ENCODE results near the gene AQP12B. TPM values are rescaled to one million over a fixed set of nuclear protein-coding genes. Genes with fewer than 3 reads are reported as not detected.

AQP12B gene
- total RNA-seq, 3 donors from 2014 or later (not counting 1 experiment from before 2014, with no cell fraction given), result not detected

DNA sequence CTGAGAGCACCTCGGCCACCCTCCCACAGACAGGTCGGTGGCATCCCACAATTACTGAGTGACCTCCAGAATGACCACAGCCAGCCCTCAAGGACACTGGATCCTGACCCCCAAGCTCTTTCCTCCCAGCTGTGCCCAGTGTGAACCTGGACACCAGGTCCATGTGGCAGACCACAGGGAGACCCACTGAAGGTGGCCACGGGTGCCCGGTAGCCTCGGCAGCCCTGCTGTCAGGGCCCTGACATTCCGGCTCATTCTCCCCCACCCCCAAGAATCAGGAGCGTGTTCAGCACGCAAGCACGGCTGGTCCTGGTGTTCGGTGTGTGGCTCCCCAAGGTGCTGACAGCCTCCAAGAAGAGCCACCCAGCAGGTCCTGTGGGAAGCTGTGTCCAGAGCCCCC, 41.7 kb upstream of the AQP12B start:
- WGBS (ENCODE audit: insufficient coverage), result 95% methylated on average over 10 of the region's 10 CpGs
- no peaks in the 10 kb centered on the region for H3K4me1 ChIP-seq (ENCODE audit: control insufficient read depth, insufficient read depth, low read length)
- ATAC-seq (no peak), DNase-seq (no peak)
- Mint-ChIP-seq H3K4me1 (no peaks in the 10 kb centered on the region), H3K36me3 (no peaks in the 10 kb centered on the region), H3K4me3 (no peak overlapping the region), H3K27me3 (ENCODE audit: low read depth in 2 of 2) (no peaks in the 10 kb centered on the region), H3K9me3 (no peaks in the 10 kb centered on the region), H3K27ac (no peak overlapping the region)
- H3K9me3 ChIP-seq (ENCODE audit: control insufficient read depth, insufficient read depth, low read length), result no peaks in the 10 kb centered on the region
- no peak overlapping the region for H3K27ac ChIP-seq (ENCODE audit: low read length)
- H3K4me3 ChIP-seq (ENCODE audit: low read length), result no peak overlapping the region
- H3K27me3 ChIP-seq (ENCODE audit: control insufficient read depth, insufficient read depth, low read length), result no peaks in the 10 kb centered on the region
- no peaks in the 10 kb centered on the region for H3K36me3 ChIP-seq (ENCODE audit: control insufficient read depth, insufficient read depth, low read length)
- TF ChIP-seq, protein P1, sequence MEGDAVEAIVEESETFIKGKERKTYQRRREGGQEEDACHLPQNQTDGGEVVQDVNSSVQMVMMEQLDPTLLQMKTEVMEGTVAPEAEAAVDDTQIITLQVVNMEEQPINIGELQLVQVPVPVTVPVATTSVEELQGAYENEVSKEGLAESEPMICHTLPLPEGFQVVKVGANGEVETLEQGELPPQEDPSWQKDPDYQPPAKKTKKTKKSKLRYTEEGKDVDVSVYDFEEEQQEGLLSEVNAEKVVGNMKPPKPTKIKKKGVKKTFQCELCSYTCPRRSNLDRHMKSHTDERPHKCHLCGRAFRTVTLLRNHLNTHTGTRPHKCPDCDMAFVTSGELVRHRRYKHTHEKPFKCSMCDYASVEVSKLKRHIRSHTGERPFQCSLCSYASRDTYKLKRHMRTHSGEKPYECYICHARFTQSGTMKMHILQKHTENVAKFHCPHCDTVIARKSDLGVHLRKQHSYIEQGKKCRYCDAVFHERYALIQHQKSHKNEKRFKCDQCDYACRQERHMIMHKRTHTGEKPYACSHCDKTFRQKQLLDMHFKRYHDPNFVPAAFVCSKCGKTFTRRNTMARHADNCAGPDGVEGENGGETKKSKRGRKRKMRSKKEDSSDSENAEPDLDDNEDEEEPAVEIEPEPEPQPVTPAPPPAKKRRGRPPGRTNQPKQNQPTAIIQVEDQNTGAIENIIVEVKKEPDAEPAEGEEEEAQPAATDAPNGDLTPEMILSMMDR (IDR thresholded peaks at IDR 0.05), result no peak
- intact Hi-C loops (cut with micrococcal nuclease), result no loop called here

DNA sequence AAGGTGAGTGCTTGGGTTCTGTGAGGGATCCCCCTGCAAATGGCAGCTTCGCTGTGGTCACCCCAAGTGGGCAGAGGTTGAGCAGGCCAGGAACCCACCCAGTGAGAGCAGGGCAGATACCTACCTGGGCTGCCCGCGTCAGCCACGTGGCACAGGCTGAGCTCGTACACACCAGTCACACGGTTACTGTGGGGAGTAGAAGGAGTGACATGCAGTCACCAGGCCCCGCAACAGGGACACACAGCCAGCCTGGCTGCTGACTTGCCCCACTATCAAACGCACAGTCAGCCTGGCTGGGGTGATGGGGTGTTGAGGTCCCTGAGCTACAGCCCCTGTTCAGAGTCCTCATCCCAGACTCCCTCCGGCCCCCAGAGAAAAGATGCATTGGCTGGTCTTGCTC, 41.2 kb upstream of the AQP12B start:
- TF ChIP-seq, protein P1 (IDR thresholded peaks at IDR 0.05), result no peak
- H3K27me3 ChIP-seq (ENCODE audit: control insufficient read depth, insufficient read depth, low read length), result no peaks in the 10 kb centered on the region
- Mint-ChIP-seq H3K27ac (no peak overlapping the region), H3K27me3 (ENCODE audit: low read depth in 2 of 2) (no peaks in the 10 kb centered on the region), H3K36me3 (no peaks in the 10 kb centered on the region), H3K4me3 (no peak overlapping the region), H3K9me3 (no peaks in the 10 kb centered on the region), H3K4me1 (no peaks in the 10 kb centered on the region)
- H3K27ac ChIP-seq (ENCODE audit: low read length), result no peak overlapping the region
- no peaks in the 10 kb centered on the region for H3K4me1 ChIP-seq (ENCODE audit: control insufficient read depth, insufficient read depth, low read length)
- no peaks in the 10 kb centered on the region for H3K9me3 ChIP-seq (ENCODE audit: control insufficient read depth, insufficient read depth, low read length)
- no peak for ATAC-seq
- H3K4me3 ChIP-seq (ENCODE audit: low read length), result no peak overlapping the region
- no peak for DNase-seq
- H3K36me3 ChIP-seq (ENCODE audit: control insufficient read depth, insufficient read depth, low read length), result no peaks in the 10 kb centered on the region
- WGBS (ENCODE audit: insufficient coverage), result 93% methylated on average over 9 of the region's 9 CpGs
- intact Hi-C loops (cut with micrococcal nuclease), result no loop called here

DNA sequence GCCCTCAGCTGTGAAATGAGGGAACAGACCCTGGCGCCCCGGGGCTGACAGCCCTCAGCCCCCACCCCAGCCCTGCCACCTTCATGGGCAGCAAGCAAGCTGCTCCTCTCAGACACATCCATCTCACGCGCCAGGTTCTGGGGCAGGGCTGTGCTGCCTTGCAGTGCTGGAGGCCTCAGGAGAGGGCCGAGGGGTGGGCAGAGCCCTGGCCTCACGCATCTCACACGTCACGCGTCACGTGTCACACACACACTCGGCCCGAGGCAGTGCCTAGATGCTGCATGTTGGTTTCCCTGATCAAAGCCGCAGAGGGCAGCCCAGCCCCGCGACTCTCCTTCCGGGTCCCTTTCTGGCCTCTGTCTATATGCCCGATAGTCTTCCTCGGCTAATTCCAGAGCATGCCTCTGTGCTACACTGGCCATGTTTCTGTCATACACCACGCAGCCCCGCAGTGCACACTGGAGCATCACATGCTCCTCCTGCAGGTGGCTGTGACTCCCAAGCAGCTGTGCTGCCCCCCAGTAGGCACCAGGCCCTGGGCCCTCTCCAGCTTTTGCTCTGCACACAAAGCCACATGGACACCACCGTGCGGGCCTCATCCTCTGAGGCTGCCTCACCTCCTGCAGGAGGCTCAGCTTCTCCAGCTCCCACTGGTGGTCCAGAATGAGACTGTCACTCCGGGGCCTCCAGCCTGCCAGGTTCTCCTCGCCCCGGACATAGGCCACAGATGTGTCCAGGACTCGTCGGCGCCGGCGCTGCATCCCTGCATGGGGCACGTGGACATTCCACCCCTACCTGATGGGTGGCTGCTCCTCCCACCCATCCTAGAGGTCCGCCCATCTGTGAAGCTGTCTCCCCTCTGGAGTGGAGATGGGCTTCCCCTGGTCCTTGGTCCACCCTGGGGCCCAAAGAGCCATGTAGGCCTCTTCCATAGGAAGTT, 40.4 kb upstream of the AQP12B start:
- no peaks in the 10 kb centered on the region for H3K27me3 Mint-ChIP-seq (ENCODE audit: low read depth in 2 of 2)
- H3K4me3 Mint-ChIP-seq, result no peak overlapping the region
- no peaks in the 10 kb centered on the region for H3K9me3 Mint-ChIP-seq
- H3K4me1 Mint-ChIP-seq, result no peaks in the 10 kb centered on the region
- H3K36me3 Mint-ChIP-seq, result no peaks in the 10 kb centered on the region
- DNase-seq (no peak), ATAC-seq (no peak)
- H3K9me3 ChIP-seq (ENCODE audit: control insufficient read depth, insufficient read depth, low read length), result no peaks in the 10 kb centered on the region
- H3K36me3 ChIP-seq (ENCODE audit: control insufficient read depth, insufficient read depth, low read length), result no peaks in the 10 kb centered on the region
- TF ChIP-seq, protein P1 (IDR thresholded peaks at IDR 0.05), result no peak
- H3K27ac Mint-ChIP-seq, result no peak overlapping the region
- no peak overlapping the region for H3K4me3 ChIP-seq (ENCODE audit: low read length)
- H3K27ac ChIP-seq (ENCODE audit: low read length), result no peak overlapping the region
- 92% methylated on average over 32 of the region's 32 CpGs for WGBS (ENCODE audit: insufficient coverage)
- no peaks in the 10 kb centered on the region for H3K4me1 ChIP-seq (ENCODE audit: control insufficient read depth, insufficient read depth, low read length)
- H3K27me3 ChIP-seq (ENCODE audit: control insufficient read depth, insufficient read depth, low read length), result no peaks in the 10 kb centered on the region
- intact Hi-C loops (cut with micrococcal nuclease), result no loop called here

Measured in natural killer cell (primary cell).